HG03039 (cell line): ENCODE results near the gene KCNJ10.

Experiments
- ATAC-seq: cut with Tn5 transposase; IDR thresholded peaks from one replicate; pipeline ENCODE4 v1.9.1; 2021; ENCODE audit warnings: mild to moderate bottlenecking, moderate library complexity; ENCODE audit not compliant: unreplicated experiment

Gene KCNJ10

DNA sequence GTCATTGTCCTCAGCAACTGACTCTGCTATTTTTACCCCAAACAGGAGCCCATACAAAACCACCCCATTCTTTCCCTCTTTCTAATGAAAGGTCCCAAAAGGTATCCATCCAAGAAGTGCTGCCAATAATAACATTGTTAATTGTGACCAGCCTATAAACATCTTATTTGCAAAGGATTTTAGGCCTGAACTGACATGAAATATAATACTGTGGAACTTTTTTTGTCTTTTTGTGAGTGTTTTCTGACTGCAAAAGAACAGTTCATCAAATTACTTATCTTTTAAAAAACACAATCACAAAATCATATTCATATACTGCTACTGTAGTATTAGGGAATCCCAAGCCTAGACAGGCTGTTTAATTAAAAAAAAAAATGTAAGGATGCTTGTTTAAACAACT lies 41.5 kb downstream of the KCNJ10 start:
- no peak for ATAC-seq

DNA sequence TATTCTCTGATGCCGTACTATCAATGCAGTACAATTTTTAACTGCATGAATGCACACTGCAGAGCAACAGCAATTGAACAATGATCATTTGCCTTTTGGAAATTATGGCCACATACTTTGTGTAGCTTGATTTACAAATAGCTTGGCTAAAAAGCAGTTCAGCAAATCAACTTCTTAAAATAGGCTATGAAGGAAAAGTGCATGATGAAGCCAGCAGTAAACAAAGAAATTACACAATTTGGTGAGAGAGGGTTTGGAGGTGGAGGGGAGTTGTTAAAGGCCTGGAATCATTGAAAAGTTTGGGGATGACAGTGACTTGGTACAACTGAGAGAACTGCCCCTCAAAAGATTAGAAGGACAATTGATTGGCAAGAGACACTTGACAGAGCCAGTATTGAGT lies 44.6 kb downstream of the KCNJ10 start:
- ATAC-seq, result no peak

DNA sequence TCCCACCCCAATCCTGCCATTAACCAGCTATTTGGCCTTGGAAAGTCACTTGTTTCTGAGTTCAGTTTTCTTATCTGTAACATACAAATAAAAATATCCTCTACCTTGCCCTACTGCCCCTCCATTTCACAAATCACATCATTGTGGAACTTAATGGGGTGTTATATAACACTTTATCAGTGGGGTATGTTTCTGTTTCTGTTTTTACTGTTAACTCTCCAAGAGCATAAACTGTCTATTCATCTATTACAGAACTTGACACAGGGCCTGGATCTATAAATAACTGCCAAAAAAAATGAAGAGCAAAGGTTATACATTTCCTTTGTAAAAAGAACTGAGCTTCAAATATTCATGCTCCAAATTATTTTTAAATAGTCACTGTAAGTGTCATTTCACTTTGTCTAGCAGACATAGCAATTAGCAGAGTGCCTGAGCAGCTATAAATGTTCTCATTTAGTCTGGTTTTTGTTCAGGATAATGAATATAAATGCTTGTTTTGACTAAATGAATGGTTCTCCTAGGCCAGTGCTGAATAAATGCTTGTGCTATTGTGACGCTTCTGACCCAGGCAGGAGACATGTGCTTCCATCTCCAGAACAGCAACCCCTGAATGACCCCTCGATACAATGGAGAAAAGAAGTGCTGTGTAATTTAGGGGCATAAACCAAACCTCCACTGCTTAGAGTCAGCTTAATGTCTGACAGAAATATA lies 45.6 kb downstream of the KCNJ10 start:
- ATAC-seq, result no peak

DNA sequence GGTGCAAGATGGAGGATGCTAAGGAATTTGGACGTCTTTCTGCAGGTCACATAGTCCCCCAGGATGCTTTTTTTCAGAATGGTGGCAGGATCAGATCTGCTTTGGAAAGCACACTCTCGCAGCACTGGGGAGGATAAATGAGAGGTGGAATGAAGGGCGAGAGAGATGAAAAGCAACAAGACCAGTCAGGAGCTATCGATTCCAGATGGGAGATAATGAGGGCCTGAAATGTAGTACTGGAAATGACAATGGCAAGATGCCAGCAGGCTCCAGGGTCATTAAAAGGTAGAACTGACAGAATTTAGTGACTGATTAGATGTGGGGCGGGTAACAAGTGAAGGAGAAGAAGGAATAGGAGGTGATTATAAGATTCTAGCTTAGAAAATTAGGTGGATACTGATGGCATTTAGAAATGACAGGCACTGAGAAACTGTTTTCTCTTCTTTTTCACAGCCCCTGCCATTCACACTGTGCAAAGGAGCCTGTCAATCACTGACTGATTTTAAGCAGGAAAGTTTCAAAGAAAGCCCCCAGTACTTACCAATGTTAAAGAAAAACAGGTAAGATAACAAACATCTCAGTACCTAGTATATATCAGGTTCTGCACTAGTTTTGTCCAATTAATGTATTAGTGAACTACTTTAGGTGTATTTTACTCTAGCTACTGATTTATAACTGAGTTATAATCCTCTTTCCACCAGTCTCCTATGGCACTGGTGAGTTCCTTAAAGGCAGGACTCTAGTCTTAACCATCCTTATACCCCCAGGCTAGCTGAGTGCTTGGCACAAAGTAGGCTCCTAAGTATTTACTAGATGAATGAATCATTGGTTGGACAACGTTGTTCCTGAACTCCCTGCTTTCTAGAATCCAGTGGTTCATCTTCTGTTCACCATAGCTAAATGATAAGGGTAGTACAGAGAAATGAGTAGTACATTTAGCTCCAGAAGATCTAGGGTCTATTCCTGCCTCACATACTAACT lies 47.3 kb downstream of the KCNJ10 start:
- no peak for ATAC-seq

DNA sequence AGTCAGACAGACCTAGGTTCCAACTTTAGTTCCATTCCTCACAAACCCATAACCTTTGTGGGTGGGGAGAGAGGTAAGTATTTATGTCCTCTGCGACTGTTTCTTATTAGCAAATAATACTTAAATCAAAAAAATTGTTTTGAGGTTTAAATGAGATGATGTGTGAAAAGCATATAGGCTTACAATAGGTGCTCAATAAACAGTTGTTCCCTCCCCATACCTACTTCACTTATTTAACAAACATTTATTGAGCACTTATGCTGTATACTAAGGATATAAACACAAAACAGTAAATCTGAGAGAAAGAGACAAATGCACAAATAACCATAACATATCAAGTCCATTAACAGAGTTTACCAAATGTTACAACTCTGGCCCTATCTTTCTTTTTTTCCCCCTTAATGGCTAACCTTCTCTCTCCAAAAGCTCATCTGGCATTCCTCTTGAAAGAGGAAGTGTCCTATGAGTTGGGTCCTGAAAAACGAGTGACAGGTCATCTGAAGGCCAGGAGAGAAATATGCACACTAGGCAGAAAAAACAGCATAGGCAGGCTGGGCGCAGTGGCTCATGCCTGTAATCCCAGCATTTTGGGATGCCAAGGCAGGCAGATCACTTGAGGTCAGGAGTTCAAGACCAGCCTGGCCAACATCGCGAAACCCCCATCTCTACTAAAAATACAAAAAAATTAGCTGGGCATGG lies 48.4 kb downstream of the KCNJ10 start:
- ATAC-seq, result no peak

DNA sequence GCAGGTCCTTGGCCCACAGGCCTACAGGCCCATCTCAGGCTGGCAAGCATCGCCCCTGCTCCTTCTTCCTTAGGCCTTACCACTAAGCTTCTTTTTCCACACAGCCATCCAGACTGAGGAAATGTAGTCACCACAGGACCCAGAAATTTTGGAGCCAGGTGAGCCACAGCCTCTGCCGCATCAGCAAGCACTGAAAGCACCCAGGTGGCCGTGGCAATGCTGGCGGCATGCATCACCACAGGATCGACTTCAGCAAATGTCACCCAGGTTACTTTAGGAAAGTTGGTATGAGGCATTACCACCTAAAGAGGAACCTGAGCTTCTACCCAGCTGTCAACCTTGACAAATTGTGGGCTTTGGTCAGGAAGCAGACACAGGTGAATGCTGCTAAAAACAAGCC lies 49.8 kb downstream of the KCNJ10 start:
- no peak for ATAC-seq

DNA sequence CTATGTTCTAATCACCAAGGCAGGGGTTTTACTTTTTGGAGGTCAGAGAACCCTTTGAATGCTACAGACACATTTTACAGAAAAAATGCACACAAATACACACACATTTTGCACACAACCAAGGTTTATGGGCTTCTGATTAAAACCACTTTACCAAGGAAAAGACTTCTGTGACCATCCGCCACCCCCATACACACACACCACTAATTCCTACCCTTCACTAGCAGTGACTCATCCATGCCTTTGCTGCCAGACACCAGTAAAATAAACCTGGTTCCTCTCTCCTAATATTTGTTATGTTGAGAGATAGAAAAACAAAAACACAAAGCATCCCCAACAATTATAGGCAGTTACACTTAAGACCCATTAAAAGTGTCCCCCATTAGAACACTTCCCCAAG lies 51.1 kb downstream of the KCNJ10 start:
- ATAC-seq, result no peak

DNA sequence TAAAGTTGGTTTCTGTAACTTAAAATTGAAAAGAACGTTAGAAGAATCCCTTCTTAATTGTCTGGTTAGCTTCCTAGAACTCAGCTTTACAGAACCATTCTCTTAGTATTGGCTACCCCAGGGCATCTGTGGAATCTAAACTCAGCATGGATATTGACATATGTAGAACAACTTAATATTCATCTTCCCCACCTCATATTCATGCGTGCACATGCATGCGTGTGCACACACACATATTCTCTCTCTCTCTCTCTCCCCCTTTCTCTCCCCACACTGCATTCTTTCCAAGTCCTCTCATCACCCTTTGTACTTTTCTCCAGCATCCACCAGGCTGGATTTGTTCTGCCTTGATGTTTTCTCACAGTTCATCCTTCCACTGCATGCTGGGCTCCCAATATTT lies 51.6 kb downstream of the KCNJ10 start:
- ATAC-seq, result no peak

DNA sequence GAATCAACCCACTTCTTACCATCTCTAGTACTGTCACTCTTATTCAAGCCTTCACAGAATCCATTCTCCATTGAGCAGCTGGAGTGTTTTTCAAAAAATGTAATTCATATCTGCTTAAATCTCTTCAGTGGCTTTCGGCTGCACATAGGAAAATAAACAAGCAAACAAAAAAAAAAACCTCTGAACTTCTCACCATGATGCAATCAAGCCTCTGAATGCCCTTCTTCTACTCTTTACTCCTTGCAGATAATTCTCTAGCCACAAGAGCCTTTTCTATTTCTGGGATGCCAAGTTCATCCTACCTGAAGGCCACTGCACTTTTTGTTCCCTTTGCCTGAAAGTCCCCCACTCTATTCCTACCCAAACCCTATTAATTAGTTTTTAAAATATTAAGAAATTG lies 52.4 kb downstream of the KCNJ10 start:
- no peak for ATAC-seq

DNA sequence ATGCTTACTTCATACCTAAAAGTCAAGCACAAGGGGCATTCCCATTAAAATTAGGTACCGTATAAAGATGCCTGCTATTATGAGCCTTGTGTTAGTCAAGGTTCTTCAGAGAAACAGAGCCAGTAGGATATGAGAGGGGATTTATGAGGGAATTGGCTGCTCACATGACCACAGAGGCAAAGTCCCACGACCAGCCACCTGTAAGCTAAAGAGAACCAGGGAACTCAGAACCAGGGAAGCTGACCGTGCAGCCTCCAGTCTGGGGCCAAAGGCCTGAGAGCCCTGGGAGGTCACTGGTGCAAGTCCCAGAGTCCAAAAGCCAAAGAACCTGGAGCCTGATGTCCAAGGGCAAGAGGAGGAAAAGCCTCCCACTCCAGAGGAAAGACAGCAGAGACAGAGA lies 58.2 kb downstream of the KCNJ10 start:
- no peak for ATAC-seq

DNA sequence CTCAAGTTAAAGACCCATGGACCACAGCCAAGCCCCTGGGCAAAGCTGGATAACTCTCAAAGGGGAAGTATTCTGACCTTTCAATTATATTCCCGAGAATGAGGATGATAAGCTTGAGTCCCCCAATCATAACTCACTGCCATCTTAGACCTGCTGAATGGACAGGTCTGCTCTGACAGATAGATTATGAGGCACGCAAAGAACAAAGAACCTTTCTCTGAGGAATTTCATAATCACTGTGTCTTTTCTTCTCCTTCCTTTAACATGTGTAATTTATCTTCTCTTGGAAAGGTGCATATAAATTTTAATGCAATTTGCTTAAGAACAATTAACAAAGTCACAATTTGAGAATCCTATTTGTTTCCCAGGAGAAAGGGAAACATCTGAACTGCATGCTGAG lies 60.2 kb downstream of the KCNJ10 start:
- ATAC-seq, result no peak

DNA sequence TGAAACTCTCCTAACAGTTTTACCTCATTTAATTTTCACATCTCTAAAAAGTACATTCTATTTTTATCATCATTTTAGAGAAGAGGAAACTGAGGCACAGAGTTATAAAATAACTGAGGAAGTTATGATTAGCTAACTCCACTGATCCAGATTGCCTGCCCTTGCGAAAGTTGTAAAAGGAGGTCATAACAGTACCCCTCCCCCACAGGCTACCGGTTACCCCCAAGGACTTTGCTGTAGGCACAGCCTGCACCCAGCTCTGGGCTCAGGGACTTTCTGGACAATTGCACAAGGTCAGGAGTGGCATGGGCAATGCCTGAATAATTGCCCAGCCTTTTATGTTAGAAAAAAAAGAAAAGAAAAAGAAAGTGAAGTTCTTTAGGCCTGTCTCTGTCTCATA lies 60.9 kb downstream of the KCNJ10 start:
- no peak for ATAC-seq

DNA sequence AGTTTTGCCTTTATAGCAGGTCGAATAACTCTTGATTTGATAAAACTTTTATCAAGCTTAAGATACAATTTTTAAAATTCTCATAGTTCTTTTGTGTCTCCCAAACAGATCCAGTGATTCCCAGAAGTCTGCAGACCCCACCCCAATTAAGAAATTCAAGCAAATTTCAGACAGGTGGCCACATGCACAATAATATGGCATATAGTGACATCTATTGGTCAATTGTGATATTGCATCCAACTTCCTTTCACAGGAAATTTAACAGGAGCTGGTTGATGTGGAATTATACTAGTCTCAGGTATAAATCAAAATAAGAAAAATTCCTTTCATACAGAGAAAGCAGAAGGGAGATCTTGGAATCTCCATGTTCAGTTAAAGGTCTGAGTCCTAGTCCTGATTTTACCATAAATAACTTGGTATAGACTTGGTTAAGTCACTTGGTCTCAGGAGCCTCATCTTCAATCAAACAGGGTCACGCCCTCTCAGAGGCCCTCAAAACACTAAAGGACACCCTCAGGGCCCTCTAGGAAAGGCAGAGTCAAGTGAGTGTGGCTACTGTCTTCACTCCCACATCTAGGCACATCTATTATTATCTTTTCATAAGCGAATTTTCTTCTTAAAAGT lies 62.3 kb downstream of the KCNJ10 start:
- no peak for ATAC-seq

DNA sequence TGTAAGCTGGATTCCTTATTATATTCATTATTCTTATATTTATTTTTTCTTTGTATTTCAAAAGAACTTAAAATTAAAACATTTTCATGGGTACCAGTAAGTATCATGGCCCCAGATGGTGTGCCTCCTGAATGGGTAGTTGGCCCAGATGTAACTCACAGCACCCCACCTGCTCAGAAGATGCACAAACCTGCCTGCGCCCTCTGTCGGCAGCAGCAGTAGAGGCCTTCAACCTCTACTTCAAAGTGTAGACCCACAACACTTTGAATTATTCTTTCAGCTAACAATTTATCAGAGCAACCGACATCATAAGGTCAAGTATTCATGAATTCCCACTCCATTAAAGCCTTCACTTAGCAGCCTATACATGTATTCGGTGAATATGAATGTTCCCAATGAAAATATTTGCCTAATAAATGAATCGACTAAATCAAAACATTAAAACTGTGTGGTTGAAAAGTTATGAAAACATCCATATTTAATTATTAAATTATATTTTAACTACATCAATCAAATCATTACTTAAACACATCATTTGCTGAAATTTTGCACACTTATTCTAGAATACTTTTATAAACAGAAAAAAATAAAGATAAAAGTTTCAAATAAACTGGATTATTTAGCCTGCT lies 63.5 kb downstream of the KCNJ10 start:
- ATAC-seq, result no peak

DNA sequence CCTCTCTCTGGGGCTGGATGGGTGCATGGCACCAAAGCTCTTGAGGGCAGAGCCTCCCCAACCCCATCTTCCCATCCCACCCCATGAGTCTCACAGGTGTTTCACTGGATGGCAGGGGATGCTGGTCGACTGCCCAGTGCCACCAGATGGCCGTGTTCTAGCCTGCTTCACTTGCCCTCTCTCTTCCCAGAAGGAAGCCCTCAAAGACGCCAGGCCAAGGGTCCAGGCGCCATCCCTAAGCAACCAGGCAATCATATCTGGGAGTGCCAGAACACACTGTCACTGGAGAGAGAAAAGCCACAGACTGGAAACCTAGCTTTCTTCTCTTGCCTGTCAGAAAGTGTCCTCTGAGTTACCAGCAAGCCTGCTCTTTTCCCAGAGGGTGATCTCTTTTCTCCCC lies 64.9 kb downstream of the KCNJ10 start:
- no peak for ATAC-seq

DNA sequence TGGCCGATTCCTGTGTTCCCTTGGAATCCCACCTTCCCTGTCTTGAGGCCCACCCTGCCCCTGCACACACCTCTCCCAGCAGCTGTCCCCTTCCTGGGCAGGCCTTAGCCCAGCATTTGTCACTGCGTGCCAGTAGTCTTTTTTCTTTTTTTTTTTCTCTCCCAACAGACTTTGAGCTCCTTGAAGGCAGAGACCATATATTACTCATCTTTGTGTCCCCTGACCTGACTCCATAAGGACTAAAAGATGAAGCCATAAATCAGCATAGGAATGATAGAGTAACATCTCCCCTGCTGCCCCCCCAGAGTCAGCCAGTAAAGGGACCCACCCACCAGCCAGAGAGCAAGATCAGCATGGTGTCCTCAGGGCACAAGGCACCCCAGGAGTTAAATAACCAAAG lies 65.5 kb downstream of the KCNJ10 start:
- ATAC-seq, result no peak

DNA sequence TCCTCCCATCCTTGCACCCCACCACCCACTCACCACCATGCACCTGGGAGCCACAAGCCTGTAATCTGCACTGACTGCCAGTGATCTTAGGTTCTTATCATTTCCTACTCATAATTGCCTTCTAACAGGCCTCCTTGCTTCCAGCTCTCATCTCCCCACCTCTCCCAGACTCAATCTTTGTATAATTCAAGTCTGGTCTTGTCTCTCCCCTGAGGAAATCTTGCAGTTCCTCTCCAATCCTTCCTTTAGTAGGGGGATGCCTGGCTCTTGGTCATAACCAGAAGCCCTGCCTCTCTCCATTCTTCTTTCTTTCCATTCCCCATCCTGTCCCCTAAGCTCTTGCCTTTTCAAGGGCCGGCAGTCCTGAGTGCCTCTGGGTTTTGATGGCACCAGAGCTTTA lies 66.0 kb downstream of the KCNJ10 start:
- no peak for ATAC-seq

DNA sequence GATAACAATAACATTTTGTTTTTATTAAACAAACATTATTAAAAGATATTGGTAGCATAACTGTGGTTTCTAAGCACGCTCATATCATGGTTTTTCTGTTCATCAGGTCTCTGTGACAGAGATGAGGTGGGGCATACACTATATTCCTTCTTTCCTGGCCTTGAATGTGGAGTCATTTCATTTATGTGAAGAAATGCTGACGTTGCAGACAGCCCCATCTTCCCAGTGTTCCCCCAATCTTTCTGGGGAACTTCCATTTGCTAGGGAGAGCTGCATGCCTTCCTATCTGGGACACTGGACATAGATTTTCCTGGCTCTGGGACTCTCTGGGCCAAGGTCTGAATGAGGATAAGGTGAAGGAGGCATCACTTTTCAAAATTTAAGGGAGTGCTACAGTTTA lies 68.5 kb downstream of the KCNJ10 start:
- no peak for ATAC-seq

DNA sequence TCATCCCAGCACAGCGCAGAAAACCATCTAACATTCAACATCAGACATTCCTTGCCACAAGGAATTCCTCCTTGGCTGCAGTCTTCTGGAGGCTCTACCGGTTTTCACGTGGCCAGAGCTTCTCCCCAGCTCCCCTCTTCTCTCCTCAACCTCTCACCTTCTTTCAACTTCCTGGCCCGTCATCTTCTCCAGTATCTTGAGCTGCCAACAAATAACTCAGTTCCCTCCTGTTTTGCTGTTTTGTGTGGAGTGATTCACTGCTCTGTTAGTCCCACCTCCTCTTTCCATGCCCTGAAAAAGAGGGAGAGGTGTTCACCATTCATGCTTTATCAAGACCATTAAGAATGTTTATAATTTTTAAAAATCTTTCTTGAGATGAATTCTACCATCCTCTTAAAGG lies 70.8 kb downstream of the KCNJ10 start:
- ATAC-seq, result no peak

DNA sequence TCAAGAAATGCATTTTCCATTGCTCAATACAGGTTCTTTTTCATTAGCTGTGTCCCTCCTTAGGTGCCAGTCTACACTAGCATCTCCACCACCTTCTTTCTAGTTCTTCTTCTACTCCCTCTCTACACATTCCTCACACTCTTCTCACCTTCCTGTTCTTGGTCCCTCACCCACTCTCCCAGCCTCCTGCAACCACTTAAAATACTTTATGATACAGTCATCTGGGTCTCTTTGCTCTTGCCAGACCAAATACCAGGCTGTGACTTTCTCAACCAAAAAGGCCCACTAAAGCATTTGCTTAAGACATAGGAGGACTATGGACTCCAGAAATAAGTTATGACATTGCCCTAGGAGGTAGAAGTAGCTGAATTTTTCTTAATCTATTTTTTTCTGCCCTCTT lies 73.3 kb downstream of the KCNJ10 start:
- ATAC-seq, result no peak

DNA sequence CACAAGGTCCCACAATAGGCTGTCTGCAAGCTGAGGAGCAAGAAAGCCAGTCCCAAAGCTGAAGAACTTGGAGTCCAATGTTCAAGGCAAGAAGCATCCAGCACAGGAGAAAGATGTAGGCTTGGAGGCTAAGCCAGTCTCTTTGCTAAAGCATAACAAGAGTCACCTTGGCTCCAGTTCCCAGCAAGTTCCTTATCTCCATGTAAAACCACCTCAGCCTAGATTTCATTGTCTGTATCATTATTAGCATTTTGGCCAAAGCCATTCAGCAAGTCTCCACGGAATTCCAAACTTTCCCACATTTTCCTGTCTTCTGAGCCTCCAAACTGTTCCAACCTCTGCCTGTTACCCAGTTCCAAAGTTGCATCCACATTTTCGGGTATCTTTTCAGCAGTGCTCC lies 75.1 kb downstream of the KCNJ10 start:
- ATAC-seq, result no peak
